ENCODE data around the gene RGS6.

- no peak for TF ChIP-seq CTCF (IDR thresholded peaks at IDR 0.05 in 4 of 5, conservative IDR thresholded peaks at IDR 0.05 in 1 of 5)
- TF ChIP-seq POLR2A (IDR thresholded peaks at IDR 0.05), result no peak
Measured at GRCh38 chr14:71994416-71994815, 62.2 kb downstream of the RGS6 start.

Data from gastrocnemius medialis (tissue), 4 donors.